ENCODE measurements around the gene BCL10.
"Not testable (repeated sequence)": the region's sequence is repeated elsewhere in the genome, so short reads cannot be mapped to it uniquely, and the experiment has no call there.

The BCL10 gene

DNA sequence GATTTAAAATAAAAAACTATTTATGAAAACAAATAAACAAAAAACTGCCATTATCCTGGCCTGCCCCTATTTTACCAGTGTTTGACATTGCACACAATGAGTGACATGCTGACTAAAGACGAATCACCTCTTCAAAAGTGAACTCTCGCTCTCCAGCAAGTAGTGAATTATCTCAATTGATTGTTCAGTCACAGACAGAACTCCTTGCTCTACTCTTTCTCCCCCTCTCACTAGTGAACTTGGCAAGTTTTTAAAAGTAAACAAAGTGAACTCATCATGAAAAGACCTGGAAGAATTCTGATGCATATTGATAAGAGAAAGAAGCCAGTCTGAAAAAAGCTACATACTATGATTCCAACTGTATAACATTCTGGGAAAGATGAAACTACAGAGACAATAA is 12.3 kb downstream of the BCL10 start:
- no peak for DNase-seq (ENCODE audit: low read depth in 2 of 2)

GRCh38 chr1:85262985-85263384 is 13.4 kb downstream of the BCL10 start:
- no peak for DNase-seq (ENCODE audit: low read depth in 2 of 2)

DNA sequence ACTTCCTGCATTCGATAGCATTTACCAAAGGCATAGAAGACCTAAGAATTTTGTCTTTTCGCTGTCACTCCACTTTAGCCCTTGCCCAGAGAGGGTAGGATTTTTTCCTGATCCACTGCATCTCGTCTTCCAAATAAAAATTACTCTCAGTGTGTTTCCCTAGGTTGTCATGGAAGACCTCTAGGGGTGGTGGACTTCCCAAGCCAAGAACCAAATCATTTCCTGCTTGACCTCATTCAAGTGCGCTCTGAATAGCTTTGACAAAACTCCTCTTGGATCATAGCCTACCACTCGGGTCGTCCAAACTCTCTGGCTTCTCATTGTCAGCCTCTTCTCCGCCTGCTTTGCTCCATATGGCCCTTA is 16.5 kb downstream of the BCL10 start:
- DNase-seq (ENCODE audit: low read depth in 2 of 2), result no peak

DNA sequence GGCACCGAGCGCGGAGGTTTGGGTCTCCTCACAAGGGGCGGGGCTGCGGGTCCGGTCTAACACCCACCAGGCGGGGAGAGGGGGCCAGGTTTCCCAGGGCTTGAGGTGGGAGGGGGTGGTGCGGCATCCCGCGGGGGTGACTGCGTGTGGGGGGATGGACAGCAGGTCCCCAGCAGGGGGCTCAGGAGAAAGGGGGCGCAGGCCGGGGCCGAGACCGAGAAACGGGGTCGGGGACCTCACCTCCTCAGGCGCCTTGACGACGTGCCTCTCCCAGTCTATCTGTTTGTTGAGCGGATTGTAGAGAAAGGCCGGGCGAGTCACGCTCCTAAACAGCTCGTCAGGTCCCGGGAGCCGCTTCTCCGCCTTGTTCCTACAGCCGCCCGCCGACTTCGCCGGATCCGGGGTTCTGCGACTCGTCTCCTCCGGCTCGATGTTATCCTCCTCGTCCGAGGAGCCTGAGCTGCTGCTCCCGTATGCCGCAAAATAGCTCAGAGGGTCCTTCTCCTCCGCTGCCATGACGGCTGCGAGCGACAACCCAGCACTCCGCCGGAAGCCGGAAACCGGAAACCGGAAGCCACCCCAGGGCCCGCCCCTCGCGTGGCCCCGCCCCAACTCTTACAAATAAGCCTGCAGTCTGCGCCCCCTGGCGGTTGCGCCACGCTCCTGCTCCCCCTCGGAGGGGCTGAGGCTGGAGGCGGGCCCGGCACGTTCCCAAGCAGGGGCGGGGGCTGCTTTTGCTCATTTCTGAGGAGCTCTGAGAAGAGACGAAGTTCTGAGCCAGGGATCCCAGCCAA is 17.1 kb downstream of the BCL10 start, which contains the start of gene C1orf52:
Gene C1orf52, minus strand, starts transcription at position 545 of the 794 bp plus-strand sequence. Its CDS starts 29 bp downstream, at position 516.
- peak; percentile 94 to 98 for DNase-seq (ENCODE audit: low read depth in 2 of 2)

GRCh38 chr1:85258536-85259117 is 17.8 kb downstream of the BCL10 start:
- no peak for DNase-seq (ENCODE audit: low read depth in 2 of 2)

DNA sequence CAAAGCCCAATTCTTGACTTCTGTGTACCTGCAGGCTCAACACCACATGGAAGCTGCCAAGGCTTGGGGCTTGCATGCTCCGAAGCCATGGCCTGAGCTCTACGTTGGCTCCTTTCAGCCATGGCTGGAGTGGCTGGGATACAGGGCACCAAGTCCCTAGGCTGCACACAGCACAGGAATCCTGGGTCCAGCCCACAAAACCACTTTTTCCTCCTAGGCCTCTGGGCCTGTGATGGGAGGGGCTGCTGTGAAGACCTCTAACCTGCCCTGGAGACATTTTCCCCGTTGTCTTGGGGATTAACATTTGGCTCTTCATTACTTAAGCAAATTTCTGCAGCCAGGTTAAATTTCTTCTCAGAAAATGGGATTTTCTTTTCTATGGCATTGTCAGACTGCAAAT is 27.4 kb downstream of the BCL10 start:
- not testable (repeated sequence) for DNase-seq (ENCODE audit: low read depth in 2 of 2)

GRCh38 chr1:85245891-85246290 is 30.5 kb downstream of the BCL10 start:
- DNase-seq (ENCODE audit: low read depth in 2 of 2), result no peak

GRCh38 chr1:85245456-85245855 is 31.0 kb downstream of the BCL10 start:
- no peak for DNase-seq (ENCODE audit: low read depth in 2 of 2)

GRCh38 chr1:85244271-85245061 is 32.0 kb downstream of the BCL10 start:
- DNase-seq (ENCODE audit: low read depth in 2 of 2), result no peak

DNA sequence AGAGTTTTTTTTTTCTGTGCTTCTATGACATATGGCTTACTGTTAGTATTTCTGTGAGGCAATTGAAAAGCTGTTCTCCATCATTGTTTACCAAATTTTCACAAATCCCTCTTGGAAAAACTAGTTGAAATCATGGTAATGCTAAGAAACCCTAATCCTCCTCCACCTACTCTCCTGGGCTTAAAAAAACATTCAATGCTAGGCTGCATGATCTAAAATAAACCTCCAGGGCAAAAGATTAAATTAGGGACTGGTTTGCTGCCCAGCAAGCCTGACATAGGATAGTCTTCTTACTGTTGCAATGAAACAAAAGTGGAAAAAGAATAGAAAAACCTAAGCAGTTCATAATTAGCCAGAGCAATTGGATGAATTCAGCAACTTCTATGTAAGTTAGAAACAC is 33.1 kb downstream of the BCL10 start:
- DNase-seq (ENCODE audit: low read depth in 2 of 2), result no peak

GRCh38 chr1:85240643-85241042 is 35.8 kb downstream of the BCL10 start:
- DNase-seq (ENCODE audit: low read depth in 2 of 2), result no peak

DNA sequence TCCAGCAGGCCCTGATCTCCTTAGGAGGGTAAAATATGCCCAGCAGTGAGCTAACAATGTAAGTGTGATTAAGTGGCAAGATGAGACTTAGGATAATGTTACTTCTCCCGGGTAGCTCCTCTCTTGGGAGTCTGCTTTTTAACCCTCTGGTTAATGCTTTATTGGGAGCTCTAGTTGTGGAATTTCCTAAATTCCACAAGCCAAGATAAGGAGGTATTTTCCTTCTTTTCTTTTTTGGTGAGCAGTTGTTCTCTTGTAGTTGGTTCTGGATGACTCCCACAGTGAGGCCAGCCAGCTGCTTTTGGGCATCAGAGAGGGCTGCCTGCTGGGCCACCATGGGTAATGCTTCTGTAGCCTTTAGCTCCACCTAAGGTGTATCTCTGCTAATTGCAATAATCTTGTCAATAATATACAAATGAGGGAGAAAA is 36.2 kb downstream of the BCL10 start:
- no peak for DNase-seq (ENCODE audit: low read depth in 2 of 2)

GRCh38 chr1:85237613-85238012 is 38.8 kb downstream of the BCL10 start:
- no peak for DNase-seq (ENCODE audit: low read depth in 2 of 2)

- DNase-seq (ENCODE audit: low read depth in 2 of 2), result no peak
These were observed 46.0 kb downstream of the BCL10 start for GRCh38 chr1:85230305-85230977.

- no peak for DNase-seq (ENCODE audit: low read depth in 2 of 2)
These were observed 46.8 kb downstream of the BCL10 start for GRCh38 chr1:85229574-85230097.

GRCh38 chr1:85228972-85229371 is 47.5 kb downstream of the BCL10 start:
- no peak for DNase-seq (ENCODE audit: low read depth in 2 of 2)

DNA sequence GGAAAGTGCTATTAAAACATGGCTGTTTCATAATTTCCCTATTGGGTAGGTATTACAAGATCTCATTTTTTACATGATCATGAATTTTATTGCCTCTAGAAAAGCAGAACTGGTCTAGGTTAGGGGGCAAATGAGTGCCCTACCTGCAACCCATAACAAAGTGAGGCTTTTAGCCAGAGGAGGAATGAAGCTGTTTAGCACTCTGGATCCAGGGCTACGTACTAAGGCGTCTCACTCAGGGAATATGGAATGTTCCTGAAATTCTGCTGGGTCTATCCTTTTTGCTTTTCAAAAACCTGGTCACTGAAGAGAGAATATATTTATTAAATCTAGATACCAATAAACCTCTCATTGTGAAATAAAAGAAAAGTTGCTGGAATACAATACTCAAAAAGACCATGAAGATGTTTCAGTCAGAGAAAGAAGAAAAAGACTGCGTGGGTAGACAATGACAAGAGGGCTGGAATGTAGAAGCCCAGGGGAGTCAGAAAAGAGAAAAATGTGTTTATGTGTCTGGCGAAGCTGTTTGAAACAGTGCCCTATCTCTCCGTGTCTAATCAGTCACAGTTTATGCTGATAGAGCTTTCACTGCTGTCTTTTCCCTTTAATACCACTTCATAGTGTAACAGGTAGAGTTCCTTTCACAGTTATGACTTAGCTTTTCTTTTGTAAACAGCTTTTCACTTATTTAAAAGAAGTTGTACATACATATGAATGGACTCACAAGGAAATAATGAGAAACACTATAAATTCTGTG is 50.6 kb downstream of the BCL10 start:
- DNase-seq (ENCODE audit: low read depth in 2 of 2), result no peak

GRCh38 chr1:85224734-85225623 is 51.5 kb downstream of the BCL10 start:
- no peak for DNase-seq (ENCODE audit: low read depth in 2 of 2)

- no peak for DNase-seq (ENCODE audit: low read depth in 2 of 2)
These were observed 52.1 kb downstream of the BCL10 start for GRCh38 chr1:85224295-85224694.

DNA sequence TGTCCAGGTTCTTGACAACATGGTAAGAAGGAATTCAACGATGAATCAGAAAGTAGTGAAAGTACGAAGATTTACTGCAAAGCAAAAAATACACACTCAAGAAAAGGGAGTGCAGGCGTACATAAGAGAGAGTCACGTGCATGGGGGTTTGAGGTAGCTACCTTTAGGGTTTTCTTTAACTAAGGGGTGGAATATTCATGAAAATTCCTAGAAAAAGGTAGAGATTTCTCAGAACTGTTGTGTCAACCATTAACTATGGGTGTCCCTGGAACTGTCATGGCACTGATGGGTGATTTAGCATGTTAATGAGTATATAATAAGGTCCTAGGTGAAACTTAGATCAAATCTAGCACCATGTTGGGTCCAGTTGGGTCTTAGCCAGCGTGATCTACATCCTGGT is 53.1 kb downstream of the BCL10 start:
- no peak for DNase-seq (ENCODE audit: low read depth in 2 of 2)
